ENCODE measurements around the gene TAF6L. TPM values are rescaled to one million over a fixed set of nuclear protein-coding genes. Genes with fewer than 3 reads are reported as not detected.

Gene TAF6L
- total RNA-seq, 1 experiment from 2014 or later = 37.7 TPM

DNA sequence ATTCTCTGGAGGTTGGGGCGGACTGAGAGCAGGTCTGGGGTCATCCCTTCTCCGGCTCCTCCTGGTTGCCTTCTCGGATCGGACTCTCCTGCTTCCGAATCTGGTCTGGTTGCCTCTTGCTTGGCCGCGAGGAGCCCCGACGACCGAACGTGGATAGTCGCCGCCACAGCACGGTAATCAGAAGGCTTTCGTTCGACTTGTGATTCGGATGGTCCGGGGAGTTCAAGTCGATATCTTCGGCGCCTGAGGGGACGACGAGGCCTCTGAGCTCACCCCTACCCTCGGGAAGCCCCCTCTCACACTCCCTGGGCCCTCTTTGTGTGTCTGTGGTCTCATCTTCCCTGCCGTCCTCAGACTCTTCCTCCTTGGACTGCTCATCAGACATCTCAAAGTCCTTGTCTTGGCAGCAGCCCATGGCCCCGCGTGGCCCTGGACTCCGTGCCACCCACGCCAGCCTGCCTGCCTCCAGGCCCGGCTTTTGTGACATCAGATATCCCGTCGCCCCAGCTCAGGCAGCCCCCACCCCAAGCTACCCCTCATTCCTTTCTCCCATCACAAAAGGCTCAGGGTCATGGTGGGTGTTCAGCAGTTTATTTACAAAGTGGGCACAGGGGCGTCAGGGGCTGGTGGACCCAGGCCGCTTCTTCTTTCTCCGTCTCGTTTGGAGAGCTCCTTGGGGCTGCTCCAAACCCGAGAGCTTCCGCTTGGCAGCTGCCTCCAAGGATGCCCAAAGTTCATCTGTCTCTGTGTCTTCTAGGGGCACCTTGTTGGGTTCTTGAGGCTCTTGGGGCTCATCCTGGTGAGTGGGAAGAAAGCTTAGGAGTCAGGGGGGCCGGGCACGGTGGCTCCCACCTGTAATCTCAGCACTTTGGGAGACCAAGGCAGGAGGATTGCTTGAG, 61.4 kb downstream of the TAF6L start, which contains the start of gene TEX54:
Gene TEX54, minus strand, starts transcription at position 506 of the 899 bp plus-strand sequence.
- Mint-ChIP-seq H3K9me3 (no peaks in the 10 kb centered on the region; a peak in 1 of 5 replicates), H3K27me3 (ENCODE audit: low read depth) (no peaks in the 10 kb centered on the region), H3K36me3 (ENCODE audit: insufficient read depth in 1 of 3, low read depth in 3 of 3) (peaks cover 31 to 55% (median 54%) of the 10 kb centered on the region in 3 experiments), H3K27ac (peak within 1 kb of the TSS; percentile 100), H3K4me1 (peaks cover 17 to 24% of the 10 kb centered on the region in 2 experiments), H3K4me3 (peak within 1 kb of the TSS; percentile 99 to 100)
- Histone ChIP-seq H3K56ac (ENCODE audit: insufficient read length, low read depth, low read length) (no peak within 1 kb of the TSS), H3K4me2 (ENCODE audit: insufficient read depth, insufficient read length, low read length) (peak within 1 kb of the TSS; percentile 91), H3K9ac (ENCODE audit: extremely low read depth, insufficient read length, low read length) (peak within 1 kb of the TSS; percentile 85), H3K27me3 (ENCODE audit: insufficient read depth, low read length) (no peaks in the 10 kb centered on the region), H3K4me1 (ENCODE audit: insufficient read depth, low read length) (no peaks in the 10 kb centered on the region), H3K23ac (ENCODE audit: insufficient read length, low read depth, low read length) (no peak within 1 kb of the TSS), H2AK5ac (ENCODE audit: insufficient read length, low read length) (no peak within 1 kb of the TSS), H2BK20ac (ENCODE audit: low read depth, low read length, poor library complexity, severe bottlenecking) (no peak within 1 kb of the TSS), H2AFZ (ENCODE audit: low read length) (no peak within 1 kb of the TSS), H3T11ph (ENCODE audit: low read length) (no peak within 1 kb of the TSS), H2BK120ac (ENCODE audit: low read depth, low read length, poor library complexity, severe bottlenecking) (no peak within 1 kb of the TSS), H3K79me2 (ENCODE audit: insufficient read depth, low read length) (peaks cover 6% of the 10 kb centered on the region; the same call in 1 of the 2 replicates), H4K8ac (replicated peaks; ENCODE audit: insufficient read length, low read depth, low read length) (no peak within 1 kb of the TSS), H3K18ac (ENCODE audit: insufficient read length, low read depth, low read length) (peak within 1 kb of the TSS; percentile 99), H3K23me2 (ENCODE audit: insufficient read length, low read depth, low read length, poor library complexity, severe bottlenecking) (peaks cover 10% of the 10 kb centered on the region), H3K14ac (ENCODE audit: insufficient read depth, low read length) (peak within 1 kb of the TSS; percentile 99), H4K5ac (ENCODE audit: insufficient read length, low read depth, low read length) (no peak within 1 kb of the TSS), H4K91ac (ENCODE audit: insufficient read length, low read depth, low read length) (no peak within 1 kb of the TSS), H3K9me3 (ENCODE audit: control insufficient read depth, low read depth, low read length) (no peaks in the 10 kb centered on the region), H4K20me1 (ENCODE audit: control insufficient read depth, insufficient read depth, insufficient read length) (no peaks in the 10 kb centered on the region), H3K27ac (ENCODE audit: insufficient read length, low read depth, low read length) (no peak within 1 kb of the TSS), H3K4ac (ENCODE audit: low read depth, low read length) (no peak within 1 kb of the TSS; the same call in 1 of the 2 replicates), H2BK12ac (ENCODE audit: insufficient read length, low read depth, low read length) (no peak within 1 kb of the TSS), H2BK5ac (ENCODE audit: insufficient read length, low read length) (peak within 1 kb of the TSS; percentile 41), H3K79me1 (ENCODE audit: insufficient read depth, low read depth, low read length, poor library complexity, severe bottlenecking) (peaks cover under 1% of the 10 kb centered on the region), H2BK15ac (ENCODE audit: low read depth, low read length) (no peak within 1 kb of the TSS)
- no peak for DNase-seq
- WGBS (ENCODE audit: extremely low coverage, insufficient read length, low lambda C conversion rate) = no CpG with 5 or more reads among the region's 40 CpGs
- TF ChIP-seq, protein P1, sequence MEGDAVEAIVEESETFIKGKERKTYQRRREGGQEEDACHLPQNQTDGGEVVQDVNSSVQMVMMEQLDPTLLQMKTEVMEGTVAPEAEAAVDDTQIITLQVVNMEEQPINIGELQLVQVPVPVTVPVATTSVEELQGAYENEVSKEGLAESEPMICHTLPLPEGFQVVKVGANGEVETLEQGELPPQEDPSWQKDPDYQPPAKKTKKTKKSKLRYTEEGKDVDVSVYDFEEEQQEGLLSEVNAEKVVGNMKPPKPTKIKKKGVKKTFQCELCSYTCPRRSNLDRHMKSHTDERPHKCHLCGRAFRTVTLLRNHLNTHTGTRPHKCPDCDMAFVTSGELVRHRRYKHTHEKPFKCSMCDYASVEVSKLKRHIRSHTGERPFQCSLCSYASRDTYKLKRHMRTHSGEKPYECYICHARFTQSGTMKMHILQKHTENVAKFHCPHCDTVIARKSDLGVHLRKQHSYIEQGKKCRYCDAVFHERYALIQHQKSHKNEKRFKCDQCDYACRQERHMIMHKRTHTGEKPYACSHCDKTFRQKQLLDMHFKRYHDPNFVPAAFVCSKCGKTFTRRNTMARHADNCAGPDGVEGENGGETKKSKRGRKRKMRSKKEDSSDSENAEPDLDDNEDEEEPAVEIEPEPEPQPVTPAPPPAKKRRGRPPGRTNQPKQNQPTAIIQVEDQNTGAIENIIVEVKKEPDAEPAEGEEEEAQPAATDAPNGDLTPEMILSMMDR (conservative IDR thresholded peaks at IDR 0.05) = no peak
